ENCODE data around the gene PRCC. TPM values are rescaled to one million over a fixed set of nuclear protein-coding genes. Genes with fewer than 3 reads are reported as not detected.

Gene PRCC
- total and polyA plus RNA-seq, 2 of the 8 experiments (the other 6 are each of a cell fraction or from before 2014, with no cell fraction given), result 95.2 to 115 TPM

- H3K27ac ChIP-seq (ENCODE audit: low read depth, low read length), result no peak overlapping the region
- H3K4me2 ChIP-seq (ENCODE audit: insufficient read depth in 1 of 2, low read depth in 2 of 2, low read length in 2 of 2), result no peak overlapping the region
- H4K91ac ChIP-seq (replicated peaks; ENCODE audit: insufficient read length, low read length), result no peak overlapping the region
- no peak overlapping the region for H2BK15ac ChIP-seq (ENCODE audit: low read length)
- H3K23me2 ChIP-seq (ENCODE audit: low read depth, low read length), result no peaks in the 10 kb centered on the region
- no peaks in the 10 kb centered on the region for H3K79me2 ChIP-seq (ENCODE audit: control insufficient read depth in 1 of 2, insufficient read depth in 2 of 2, low read length in 2 of 2)
- H2BK120ac ChIP-seq (replicated peaks; ENCODE audit: low read depth, low read length), result no peak overlapping the region
- no peak overlapping the region for H2AFZ ChIP-seq (ENCODE audit: low read length)
- no peak overlapping the region for H3K14ac ChIP-seq (ENCODE audit: insufficient read length)
- no peaks in the 10 kb centered on the region for H3K4me1 ChIP-seq (replicated peaks in 1 of 4; ENCODE audit: control insufficient read depth in 3 of 4, insufficient read depth in 4 of 4, low read length in 3 of 4)
- no peak overlapping the region for H3K56ac ChIP-seq (replicated peaks; ENCODE audit: insufficient read length, low read depth, low read length)
- no peaks in the 10 kb centered on the region for H3K9me3 ChIP-seq (ENCODE audit: insufficient read depth in 2 of 2, low read depth in 1 of 2, low read length in 1 of 2)
- no peak overlapping the region for H3K4me3 ChIP-seq (ENCODE audit: extremely low read depth in 1 of 4, insufficient read depth in 2 of 4, low read depth in 3 of 4, low read length in 4 of 4)
- H3K18ac ChIP-seq (ENCODE audit: extremely low read depth, low read length), result no peak overlapping the region
- WGBS, 2 experiments (ENCODE audit: extremely low coverage in 1 of 2, insufficient coverage in 1 of 2, insufficient read length in 1 of 2, insufficient replicate concordance in 2 of 2, low coverage in 1 of 2, low lambda C conversion rate in 2 of 2, missing lambda C conversion rate in 1 of 2), result 77% methylated on average over 18 of the region's 18 CpGs; no CpG with 5 or more reads in 1 of the 2 experiments
- no peak for FAIRE-seq
- no peak overlapping the region for H2AK5ac ChIP-seq (ENCODE audit: low read depth, low read length)
- no peaks in the 10 kb centered on the region for H4K20me1 ChIP-seq (replicated peaks in 1 of 2; ENCODE audit: control insufficient read depth in 1 of 2, insufficient read depth in 2 of 2, low read length in 2 of 2)
- H3K9ac ChIP-seq (replicated peaks in 1 of 4; ENCODE audit: extremely low read depth in 1 of 4, low read depth in 3 of 4, low read length in 3 of 4), result no peak overlapping the region
- DNase-seq (ENCODE audit: low read depth in 1 of 2, low spot score in 2 of 2), result no peak
- TF ChIP-seq MAX (IDR thresholded peaks at IDR 0.05), result no peak
- no peak for TF ChIP-seq SRF (IDR thresholded peaks at IDR 0.05; ENCODE audit: low read depth, low read length)
- TF ChIP-seq POLR2A (IDR thresholded peaks at IDR 0.05; ENCODE audit: control extremely low read depth in 1 of 2, low read depth in 2 of 2, low read length in 2 of 2), result no peak
- TF ChIP-seq KDM4A (IDR thresholded peaks at IDR 0.05; ENCODE audit: low read depth, low read length, severe bottlenecking), result no peak
- TF ChIP-seq RXRA (IDR thresholded peaks at IDR 0.05; ENCODE audit: insufficient read depth, low read depth, low read length), result no peak
- no peak for TF ChIP-seq SIX5 (IDR thresholded peaks at IDR 0.05; ENCODE audit: low read depth, low read length)
- no peak for TF ChIP-seq SP4 (IDR thresholded peaks at IDR 0.05; ENCODE audit: low read length)
- no peak for TF ChIP-seq FOSL1 (IDR thresholded peaks at IDR 0.05; ENCODE audit: insufficient read depth, low read depth, low read length)
- no peak for TF ChIP-seq POU5F1 (IDR thresholded peaks at IDR 0.05; ENCODE audit: low read depth, low read length)
- TF ChIP-seq SAP30 (IDR thresholded peaks at IDR 0.05; ENCODE audit: insufficient read depth, insufficient replicate concordance, low read length), result no peak
- no peak for TF ChIP-seq SUZ12 (IDR thresholded peaks at IDR 0.05; ENCODE audit: low read length)
- no peak for TF ChIP-seq MAFK (IDR thresholded peaks at IDR 0.05; ENCODE audit: low read depth, low read length)
- no peak overlapping the region for H4K5ac ChIP-seq (ENCODE audit: insufficient read length, low read depth, low read length)
- H3K4ac ChIP-seq (replicated peaks; ENCODE audit: insufficient read length, low read depth, low read length), result no peak overlapping the region
- H3K79me1 ChIP-seq (ENCODE audit: low read depth, low read length), result no peaks in the 10 kb centered on the region
- no peaks in the 10 kb centered on the region for H3K36me3 ChIP-seq (ENCODE audit: control insufficient read depth in 2 of 4, insufficient read depth in 4 of 4, low read length in 3 of 4)
- H2BK12ac ChIP-seq (ENCODE audit: low read depth, low read length), result no peak overlapping the region
- no peak overlapping the region for H4K8ac ChIP-seq (ENCODE audit: extremely low read depth, insufficient read depth, low read length)
- no peak overlapping the region for H2BK20ac ChIP-seq (ENCODE audit: low read length)
- H3K27me3 ChIP-seq (replicated peaks in 1 of 4; ENCODE audit: control insufficient read depth in 3 of 4, extremely low read depth in 1 of 4, insufficient read depth in 3 of 4, low read length in 3 of 4), result peaks cover 0 to 13% (median 5%) of the 10 kb centered on the region in 4 experiments; a peak in 5 of 7 replicates
- H3K23ac ChIP-seq (ENCODE audit: insufficient read length), result no peak overlapping the region
- CTCF ChIA-PET (ENCODE audit: partially characterized antibody), result interaction anchor here (0.7 to 22.0 kb wide), 8 partner anchors 9 to 141 kb away, joined by 3 to 556 read pairs (median 6); partner anchors contain the start of genes INSRR, NTRK1 and SH2D2A
- POLR2A ChIA-PET (ENCODE audit: partially characterized antibody), result interaction anchor here (0.6 kb wide), 1 partner anchor 312 kb away, joined by 3 read pairs; no protein-coding TSS in a partner anchor
- H2BK5ac ChIP-seq (ENCODE audit: low read depth, low read length), result no peak overlapping the region
Observed at GRCh38 chr1:156828400-156829124, 61.2 kb downstream of the PRCC start.
